Measurements from ENCODE around the gene SLC27A2.
"Not testable (repeated sequence)": the region's sequence is repeated elsewhere in the genome, so short reads cannot be mapped to it uniquely, and the experiment has no call there.

The SLC27A2 gene

GRCh38 chr15:50168783-50169411, 13.1 kb upstream of the SLC27A2 start:
- DNase-seq (ENCODE audit: low read depth), result no peak
- no peak overlapping the region for H3K4me3 ChIP-seq (ENCODE audit: control insufficient read depth, low read depth, low read length)

GRCh38 chr15:50172360-50172895, 9.6 kb upstream of the SLC27A2 start:
- DNase-seq (ENCODE audit: low read depth), result not testable (repeated sequence)

More at GRCh38 chr15:50168783-50169411, 13.1 kb upstream of the SLC27A2 start:
- TF ChIP-seq CTCF (conservative IDR thresholded peaks at IDR 0.05; ENCODE audit: control insufficient read depth, insufficient read depth, low read depth, low read length), result no peak

GRCh38 chr15:50176869-50177268, 5.1 kb upstream of the SLC27A2 start:
- peak; percentile 8 for DNase-seq (ENCODE audit: low read depth)
- TF ChIP-seq CTCF (conservative IDR thresholded peaks at IDR 0.05; ENCODE audit: control insufficient read depth, insufficient read depth, low read depth, low read length), result no peak
- H3K4me3 ChIP-seq (ENCODE audit: control insufficient read depth, low read depth, low read length), result no peak overlapping the region

More at GRCh38 chr15:50172360-50172895, 9.6 kb upstream of the SLC27A2 start:
- not testable (repeated sequence) for H3K4me3 ChIP-seq (ENCODE audit: control insufficient read depth, low read depth, low read length)

GRCh38 chr15:50180091-50180490, 1.9 kb upstream of the SLC27A2 start:
- no peak overlapping the region for H3K4me3 ChIP-seq (ENCODE audit: control insufficient read depth, low read depth, low read length)
- DNase-seq (ENCODE audit: low read depth), result no peak
- no peak for TF ChIP-seq CTCF (conservative IDR thresholded peaks at IDR 0.05; ENCODE audit: control insufficient read depth, insufficient read depth, low read depth, low read length)

- DNase-seq (ENCODE audit: low read depth), result no peak
- TF ChIP-seq CTCF (conservative IDR thresholded peaks at IDR 0.05; ENCODE audit: control insufficient read depth, insufficient read depth, low read depth, low read length), result no peak
- no peak overlapping the region for H3K4me3 ChIP-seq (ENCODE audit: control insufficient read depth, low read depth, low read length)
These were observed 1.4 kb upstream of the SLC27A2 start for GRCh38 chr15:50180582-50180981.

GRCh38 chr15:50181201-50181968, 611 bp upstream of the SLC27A2 start:
- no peak overlapping the region for H3K4me3 ChIP-seq (ENCODE audit: control insufficient read depth, low read depth, low read length)
- no peak for TF ChIP-seq CTCF (conservative IDR thresholded peaks at IDR 0.05; ENCODE audit: control insufficient read depth, insufficient read depth, low read depth, low read length)
- no peak for DNase-seq (ENCODE audit: low read depth)
